Fibroblast of peridontal ligament (primary cell): ENCODE data around the gene NOLC1.
A peak's percentile ranks its signal among the peaks of the same experiment; 100 is the strongest.

ENCODE experiments used
- DNase-seq: peaks from one replicate; pipeline ENCODE4 v3.0.0-alpha.2; 2010; ENCODE audit errors: extremely low read depth

Gene NOLC1

DNA sequence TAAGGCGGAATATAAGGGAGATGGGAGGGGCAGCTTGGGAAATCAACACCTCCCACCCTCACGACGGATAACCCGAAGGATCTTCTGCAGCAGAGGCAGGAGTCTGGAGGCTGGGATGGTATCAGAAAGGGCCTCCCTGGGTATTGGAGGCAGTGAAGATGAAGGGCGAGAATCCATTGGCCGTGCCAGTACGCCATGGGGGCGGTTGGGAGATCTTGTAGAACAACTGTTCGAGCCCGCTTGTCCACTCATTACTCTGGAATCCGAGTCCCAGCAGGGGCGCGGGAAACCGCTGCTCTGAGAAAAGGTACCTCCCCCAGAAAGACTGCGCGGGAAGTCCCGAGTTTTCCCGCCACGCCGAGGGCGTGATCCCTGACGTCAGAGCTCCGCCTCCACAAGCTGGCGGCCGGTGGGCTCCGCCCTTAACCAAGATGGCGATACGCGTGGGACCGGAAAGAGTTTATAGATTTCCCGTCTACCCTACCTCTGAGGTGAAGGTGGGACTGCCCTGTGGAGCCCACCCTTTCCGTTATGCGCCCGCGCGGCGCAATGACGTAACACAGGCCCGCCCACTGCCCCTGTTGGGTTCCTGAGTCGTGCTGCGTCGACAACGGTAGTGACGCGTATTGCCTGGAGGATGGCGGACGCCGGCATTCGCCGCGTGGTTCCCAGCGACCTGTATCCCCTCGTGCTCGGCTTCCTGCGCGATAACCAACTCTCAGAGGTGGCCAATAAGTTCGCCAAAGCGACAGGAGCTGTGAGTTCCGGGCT is at the start of gene NOLC1:
Gene NOLC1, plus strand, starts transcription at position 616 of the 771 bp plus-strand sequence. Its CDS starts 22 bp downstream, at position 638.
- peak; percentile 99 for DNase-seq

GRCh38 chr10:102102421-102102820 is 49.8 kb upstream of the NOLC1 start:
- DNase-seq = no peak

DNA sequence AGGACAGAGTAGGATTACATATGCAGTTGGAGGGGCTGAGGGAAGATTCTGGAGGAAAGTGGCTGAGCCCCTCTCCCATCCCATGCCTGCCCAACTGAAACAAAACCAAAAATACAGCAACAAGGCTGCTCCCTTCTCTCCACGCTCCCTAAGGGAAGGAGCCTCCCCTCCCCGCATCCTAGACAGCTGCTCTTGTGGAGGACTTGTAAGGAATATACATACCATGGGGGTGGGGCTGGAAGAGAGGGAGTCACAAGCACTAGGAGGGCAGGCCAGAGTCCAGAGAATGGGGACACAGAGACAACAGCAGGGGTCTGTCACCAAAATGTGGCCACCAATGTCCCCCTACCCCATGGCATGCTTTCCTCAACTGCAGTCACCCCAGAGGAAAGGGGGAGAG is 45.2 kb upstream of the NOLC1 start:
- DNase-seq = no peak

- DNase-seq = no peak
Observed at GRCh38 chr10:102109166-102110116, 42.7 kb upstream of the NOLC1 start.

GRCh38 chr10:102111276-102111675 is 40.9 kb upstream of the NOLC1 start:
- no peak for DNase-seq

GRCh38 chr10:102112210-102112817 is 39.9 kb upstream of the NOLC1 start:
- no peak for DNase-seq

- no peak for DNase-seq
Observed at GRCh38 chr10:102113261-102113955, 38.8 kb upstream of the NOLC1 start.

DNA sequence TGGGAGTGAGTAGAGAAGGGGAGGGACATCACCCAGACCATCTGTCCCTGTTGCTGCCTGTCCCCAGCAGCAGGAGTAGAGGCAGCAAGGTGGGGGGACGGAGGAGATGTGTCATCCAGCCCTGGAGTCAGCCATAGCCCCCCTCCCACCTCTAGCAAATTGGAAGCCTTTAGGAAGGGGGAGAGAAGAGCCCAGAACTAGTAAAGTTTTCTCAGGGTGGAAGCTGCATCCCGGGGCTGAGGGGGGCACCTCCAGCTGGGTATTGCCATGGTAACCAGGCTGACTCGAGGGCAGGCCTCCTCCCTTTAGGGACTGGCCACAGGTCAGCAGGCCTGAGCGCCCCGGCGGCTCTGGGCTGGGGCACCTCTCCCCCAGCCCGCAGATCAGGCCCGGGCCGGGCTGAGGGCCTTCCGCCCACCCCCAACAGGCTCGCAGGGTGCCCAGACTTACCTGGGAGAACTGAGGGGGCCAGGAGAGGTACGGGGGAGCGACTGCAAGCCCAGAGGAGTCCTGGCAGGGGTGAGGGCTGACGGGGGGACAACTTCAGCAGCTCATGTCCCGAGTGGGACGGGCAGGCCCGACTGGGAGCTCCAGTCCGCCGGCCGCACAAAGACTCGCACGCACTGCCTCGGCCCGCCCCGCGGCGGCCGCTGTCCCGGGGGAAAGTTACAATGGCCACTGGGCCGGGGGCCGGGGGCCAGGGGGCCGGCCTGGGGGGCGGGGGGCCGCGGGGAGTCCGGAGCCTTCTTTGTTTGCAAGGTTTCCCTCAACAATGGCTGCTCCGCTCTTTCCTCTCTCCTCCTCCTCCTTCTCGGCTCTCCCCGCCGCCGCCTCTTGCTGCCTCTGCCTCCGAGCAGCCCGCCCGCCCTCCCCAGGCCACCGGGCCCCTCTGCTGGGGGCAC is 38.0 kb upstream of the NOLC1 start:
- no peak for DNase-seq

DNA sequence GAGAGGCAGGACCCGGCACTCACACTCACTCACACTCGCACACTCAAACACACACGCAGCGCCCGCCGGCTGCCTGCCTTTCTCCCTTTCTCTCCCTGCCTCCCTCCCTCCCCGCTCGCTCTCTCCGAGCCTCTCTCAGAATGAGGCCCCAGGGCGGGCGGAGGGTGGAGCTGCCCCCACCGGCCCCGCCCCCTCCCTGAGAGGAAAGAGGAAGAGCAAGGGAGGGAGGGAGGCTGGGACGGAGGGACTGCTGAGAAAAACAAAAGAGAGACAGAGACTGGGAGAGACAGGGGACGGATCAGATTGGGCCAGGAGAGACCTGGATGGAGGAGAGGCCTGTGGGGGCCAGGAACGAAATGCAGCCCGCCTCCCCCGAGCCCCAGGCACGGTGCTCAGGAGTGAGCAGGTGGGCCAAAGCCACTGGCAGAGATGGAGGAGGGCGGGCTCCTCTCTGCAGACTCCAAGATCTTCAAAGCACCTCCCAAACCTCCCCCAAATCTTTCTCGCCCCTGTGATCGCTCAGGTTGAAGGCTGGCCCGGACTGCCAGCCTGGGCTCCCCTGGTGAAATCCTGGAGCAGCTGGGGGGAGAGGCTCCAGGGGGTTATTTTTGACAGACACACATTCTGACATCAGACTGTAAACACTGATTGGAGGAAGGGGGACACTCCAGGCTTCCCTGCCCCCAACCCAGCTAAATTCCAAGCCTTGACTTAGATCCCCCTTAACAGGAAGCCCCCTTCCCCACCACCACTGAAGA is 37.1 kb upstream of the NOLC1 start:
- DNase-seq = peak; percentile 60

DNA sequence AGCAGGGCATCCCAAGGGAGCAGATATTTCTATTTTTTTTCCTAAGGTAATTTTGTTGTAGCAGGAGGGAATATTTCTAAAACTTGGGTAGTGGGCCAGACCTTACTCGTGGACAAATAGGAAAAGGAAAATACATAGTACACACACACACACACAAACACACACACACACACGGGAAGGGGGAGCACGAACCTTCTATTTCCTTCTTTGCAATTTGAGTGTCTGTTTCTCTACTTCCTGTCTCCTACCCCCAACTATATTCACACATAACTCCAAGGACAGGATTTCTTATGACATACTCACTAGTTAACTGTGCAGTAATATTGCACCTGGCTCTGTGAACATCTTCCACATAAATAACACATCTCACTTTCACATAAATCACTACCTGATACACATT is 36.4 kb upstream of the NOLC1 start:
- no peak for DNase-seq

DNA sequence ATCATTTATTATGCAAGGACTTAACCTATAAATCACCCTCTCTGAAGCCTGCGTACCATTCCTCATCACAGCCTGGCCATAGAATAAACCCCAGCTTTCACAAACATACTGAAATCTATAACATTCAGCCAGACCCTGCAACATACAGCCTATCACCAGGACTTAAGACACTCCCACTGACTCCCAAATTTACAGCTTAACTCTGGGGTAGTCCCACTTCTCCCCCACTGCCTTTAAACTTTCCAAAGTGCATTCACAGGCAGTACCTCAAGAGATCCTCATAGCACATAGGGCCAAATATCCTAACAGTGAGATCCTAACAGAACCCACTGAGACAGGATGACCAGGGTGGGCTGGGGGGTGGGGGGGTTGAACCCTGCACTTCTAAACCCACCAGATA is 35.5 kb upstream of the NOLC1 start:
- no peak for DNase-seq

DNA sequence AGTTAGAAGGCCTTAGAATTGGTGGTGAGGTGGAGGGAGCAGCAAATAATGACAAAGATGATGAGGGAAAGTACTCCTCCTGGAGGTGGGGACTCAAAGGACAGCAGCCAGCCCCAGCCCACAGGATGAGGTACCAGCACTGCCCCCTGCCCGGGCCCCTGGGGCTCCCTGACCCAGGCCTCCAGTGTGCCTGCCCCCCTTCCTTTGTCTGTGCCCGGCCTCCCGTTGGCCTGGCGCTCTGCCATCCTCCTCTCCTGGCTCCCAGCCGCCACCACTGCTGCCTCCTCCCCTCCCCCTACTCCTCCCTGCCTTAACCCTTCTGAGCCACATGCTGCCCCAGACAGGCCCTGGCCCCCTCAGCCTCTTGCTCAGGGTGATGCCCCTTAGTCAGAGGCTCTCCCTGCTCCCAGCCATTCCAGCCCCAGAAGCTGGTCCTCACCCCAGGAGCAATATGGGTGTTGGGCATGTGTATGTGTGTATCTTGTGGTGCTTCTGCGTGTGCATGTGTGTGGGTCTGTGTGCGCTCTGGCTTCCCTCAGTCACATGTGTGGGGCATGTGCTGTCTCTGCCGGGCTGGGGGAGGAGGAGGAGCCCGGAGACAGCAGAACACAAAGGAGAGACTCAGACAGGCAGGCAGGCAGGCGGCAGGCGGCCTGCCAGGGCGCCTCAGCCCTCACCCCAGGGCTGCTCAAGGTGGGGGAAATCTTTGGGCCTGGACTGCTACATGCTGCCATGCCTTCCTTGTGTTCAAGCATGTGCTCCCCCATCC is 34.6 kb upstream of the NOLC1 start:
- DNase-seq = peak; percentile 83

- no peak for DNase-seq
Observed at GRCh38 chr10:102118867-102119266, 33.3 kb upstream of the NOLC1 start.

DNA sequence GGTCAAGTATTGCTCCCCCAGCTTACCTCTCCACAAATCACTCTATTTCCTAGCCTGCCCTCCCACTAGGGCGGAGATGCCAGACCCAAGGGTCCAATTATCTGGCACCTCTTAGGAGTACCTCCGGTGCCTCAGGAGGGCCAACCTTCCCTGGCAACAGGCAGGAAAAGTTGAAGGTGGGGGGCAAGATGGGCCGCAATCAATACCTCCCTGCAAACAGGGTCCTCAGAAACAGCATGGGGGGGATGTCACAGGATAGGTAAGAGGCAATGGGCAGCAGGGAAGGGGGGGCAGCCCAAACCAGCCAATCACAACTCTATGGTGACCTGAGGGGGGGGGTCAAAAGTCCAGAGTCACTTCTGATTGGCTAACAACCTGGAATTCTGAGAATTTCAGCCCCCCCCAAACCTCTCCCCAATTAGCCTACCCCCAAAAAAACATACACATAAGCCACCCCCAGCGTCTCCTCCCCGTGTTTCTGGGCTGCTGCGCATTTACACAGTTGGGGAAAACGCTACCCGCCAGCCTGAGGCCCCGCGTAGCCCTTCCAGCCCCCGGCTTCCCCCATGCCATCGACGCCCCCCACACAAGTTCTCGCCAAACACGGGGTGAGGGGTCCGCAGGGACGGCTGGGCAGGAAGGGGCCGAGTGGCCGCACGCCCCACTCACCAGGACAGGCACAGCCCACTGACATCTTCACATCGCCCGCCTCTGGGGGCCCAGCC is 32.6 kb upstream of the NOLC1 start:
- DNase-seq = peak; percentile 79

GRCh38 chr10:102120142-102120990 is 31.8 kb upstream of the NOLC1 start, which contains the start of gene LDB1:
Gene LDB1, minus strand, starts transcription at chr10:102120368. Its CDS starts 258 bp downstream, at chr10:102120110.
- peak; percentile 69 for DNase-seq

DNA sequence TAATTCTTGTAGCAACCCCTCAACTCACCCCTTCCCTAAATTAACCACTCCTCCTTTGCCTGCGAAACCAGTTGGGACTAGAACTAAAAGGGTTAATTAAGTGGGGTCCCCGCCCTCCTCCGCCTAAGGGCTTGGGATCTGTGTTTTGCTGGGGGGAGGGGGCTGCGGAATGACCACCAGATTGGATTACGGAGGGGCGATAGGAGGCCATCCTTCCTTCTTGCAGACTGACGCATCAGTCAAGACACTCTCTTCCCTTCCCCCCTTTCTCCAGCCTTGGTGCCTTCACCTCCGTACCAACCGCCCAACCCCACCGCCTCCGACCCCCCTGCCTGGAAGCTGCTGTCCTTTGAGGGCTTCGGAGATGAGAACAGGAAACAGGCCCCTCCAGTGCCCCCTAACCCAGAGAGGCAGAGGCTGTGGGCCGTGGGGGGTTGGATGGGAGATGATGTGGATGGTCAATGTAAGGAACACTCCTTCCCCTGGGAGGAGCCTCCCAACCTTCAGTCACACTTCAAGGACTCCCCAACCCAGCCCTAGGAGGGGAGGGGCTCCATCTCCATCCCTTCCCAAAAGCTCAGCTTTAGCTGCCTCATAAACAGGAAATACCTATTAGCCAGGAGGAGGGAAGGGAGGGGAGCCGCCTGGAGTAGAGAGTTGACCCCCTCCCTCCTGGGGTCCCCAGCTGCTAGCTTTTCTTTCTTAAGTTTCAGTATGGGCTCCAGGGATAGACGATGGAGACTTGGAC is 31.0 kb upstream of the NOLC1 start:
- peak; percentile 66 for DNase-seq
